Adrenal gland (tissue), 5 donors: Measurements from ENCODE around the gene EYS.

Source experiments
- CTCF ChIP-seq, 6 experiments: fragments of 450-650 bp in 4 of 6; fragments of 200-600 bp in 2 of 6; sonication (generic) in 1 of 6; IDR thresholded peaks; 1 replicate in 5 of 6; 2 replicates in 1 of 6; pipeline versions ENCODE4 v1.5.1 to v1.8.0; 2016 to 2021; ENCODE audit warnings: antibody characterized with exemption in 6 of 6, mild to moderate bottlenecking in 2 of 6, moderate library complexity in 1 of 6
- POLR2A ChIP-seq, 2 donors: fragments of 450-650 bp; IDR thresholded peaks; one replicate each; pipeline ENCODE4 v1.6.1; 2017; ENCODE audit warnings: antibody characterized with exemption in 2 of 2, mild to moderate bottlenecking in 2 of 2, moderate library complexity in 1 of 2
- donor health status: DM: no; HTN: no; CAD: no.

DNA sequence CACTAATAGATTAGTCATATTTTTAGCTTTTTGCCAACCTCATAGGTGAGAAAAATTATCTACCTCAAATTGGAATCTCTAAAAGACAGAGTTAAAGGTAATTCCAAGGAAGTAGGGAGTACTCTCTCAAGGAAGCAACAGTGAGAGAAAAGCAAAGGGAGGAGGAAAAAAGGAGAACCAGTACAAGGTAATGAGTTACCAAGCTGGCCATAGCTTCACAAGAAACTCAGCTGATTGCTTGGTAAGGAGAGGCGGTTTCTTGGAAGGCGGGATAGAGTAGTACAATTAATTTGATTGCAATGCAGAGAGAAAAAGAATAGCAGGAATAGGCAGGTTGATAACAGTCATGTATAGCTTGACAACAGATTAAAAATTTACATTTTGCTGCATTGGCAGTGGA is 1933.8 kb downstream of the EYS start:
- TF ChIP-seq CTCF (IDR thresholded peaks at IDR 0.05) (no peak), POLR2A (IDR thresholded peaks at IDR 0.05) (no peak)
